Right lobe of liver (tissue), 6 donors: ENCODE measurements around the gene SH2D3A. TPM values are rescaled to one million over a fixed set of nuclear protein-coding genes. Genes with fewer than 3 reads are reported as not detected.

ENCODE experiments used
- ATAC-seq, 4 donors: fragments of 200-7000 bp; cut with Tn5 transposase; one replicate each; pipeline ENCODE4 v1.9.1; 2020; ENCODE audit warnings: mild to moderate bottlenecking in 4 of 4, moderate library complexity in 4 of 4
- DNase-seq, 3 donors: peaks; one replicate each; pipeline ENCODE4 v3.0.0-alpha.2; 2020
- H3K27ac ChIP-seq, 3 donors: fragments of 200-600 bp; one replicate each; pipeline ENCODE4 v1.8.0; 2022
- H3K27me3 ChIP-seq, 2 donors: fragments of 200-600 bp; one replicate each; pipeline ENCODE4 v1.8.0; 2022
- H3K36me3 ChIP-seq, 4 donors: fragments of 200-600 bp; sonication (generic) in 1 of 4; one replicate each; pipeline versions ENCODE4 v1.5.1 to v1.8.0; 2017 to 2022; ENCODE audit warnings: control low read depth in 1 of 4
- H3K4me1 ChIP-seq, 4 donors: fragments of 200-600 bp; sonication (generic) in 1 of 4; one replicate each; pipeline versions ENCODE4 v1.5.1 to v1.8.0; 2017 to 2022; ENCODE audit warnings: control low read depth in 1 of 4
- H3K4me3 ChIP-seq, 3 donors: fragments of 200-600 bp; one replicate each; pipeline ENCODE4 v1.8.0; 2022
- H3K9me3 ChIP-seq, 4 donors: fragments of 200-600 bp; sonication (generic) in 1 of 4; one replicate each; pipeline versions ENCODE4 v1.5.1 to v1.8.0; 2017 to 2022; ENCODE audit warnings: control low read depth in 1 of 4
- CTCF ChIP-seq, 4 donors: fragments of 200-600 bp in 3 of 4; fragments of 450-650 bp in 1 of 4; IDR thresholded peaks; one replicate each; pipeline versions ENCODE4 v1.5.1 to v1.8.0; 2016 to 2022; ENCODE audit warnings: antibody characterized with exemption in 4 of 4, mild to moderate bottlenecking in 2 of 4
- POLR2A ChIP-seq: fragments of 450-650 bp; IDR thresholded peaks from one replicate; pipeline ENCODE4 v1.6.1; 2017; ENCODE audit warnings: antibody characterized with exemption, mild to moderate bottlenecking
- WGBS: methylation state at CpG from one replicate; pipeline ENCODE4 v1.1.6; 2018; ENCODE audit warnings: low coverage, low lambda C conversion rate; ENCODE audit not compliant: insufficient coverage; ENCODE audit errors: missing lambda C conversion rate; 5-methylcytosine and 5-hydroxymethylcytosine counted together
- intact Hi-C, 2 donors: fragments of 100-400 bp; cut with DNase I; formaldehyde crosslinking; loops; one replicate each; pipeline versions ENCODE4 v1.11.2 to v1.14.1; 2022
- total RNA-seq, 6 experiments: library from RNA; depleted of rRNA in 2 of 6; stranded (reverse); fragments of >200 nt in 2 of 6; fragmentation: NEBNext Ultra II Directional in 3 of 6; extraction: Animal tissue kit (Norgen Biotek cat#: 25700) in 3 of 6; gene quantifications; one replicate each; pipeline versions ENCODE4 v1.1.0 to v1.2.4, GENCODE V29; 2016 to 2023
- donor health status: DM: no; HTN: yes; CAD: no.
- donor health status: DM: no; HTN: no; CAD: no.
- donor health status: DM: no; HTN: no; CAD: no.
- donor health status: DM: no; HTN: yes; CAD: no.
- donor health status: DM: no; HTN: yes; CAD: no.

The SH2D3A gene
- total RNA-seq, 6 experiments from 2014 or later: 0.72 to 2.3 (median 1.3) TPM

GRCh38 chr19:6721773-6722172 lies 45.5 kb downstream of the SH2D3A start:
- Histone ChIP-seq H3K9me3 (no peaks in the 10 kb centered on the region), H3K36me3 (peaks cover 0 to 16% (median 9%) of the 10 kb centered on the region in 4 donors), H3K4me1 (peaks cover 0 to 58% (median 14%) of the 10 kb centered on the region in 4 donors), H3K4me3 (peak overlapping the region in 2 of 3 donors; percentile 39 to 95), H3K27ac (peak overlapping the region; percentile 65 to 86 (median 67)), H3K27me3 (no peaks in the 10 kb centered on the region)
- ATAC-seq (no peak), DNase-seq (no peak)
- intact Hi-C loops: no loop called here
- 31% methylated on average over 4 of the region's 5 CpGs for WGBS
- TF ChIP-seq POLR2A (no peak), CTCF (IDR thresholded peaks at IDR 0.05) (no peak)

GRCh38 chr19:6721138-6721474 lies 46.1 kb downstream of the SH2D3A start:
- H3K9me3 ChIP-seq: no peaks in the 10 kb centered on the region
- peak overlapping the region; percentile 65 to 86 (median 70) for H3K27ac ChIP-seq
- peaks cover 0 to 22% (median 13%) of the 10 kb centered on the region in 4 donors for H3K36me3 ChIP-seq
- peaks cover 0 to 54% (median 11%) of the 10 kb centered on the region in 4 donors for H3K4me1 ChIP-seq
- no peaks in the 10 kb centered on the region for H3K27me3 ChIP-seq
- ATAC-seq: no peak
- H3K4me3 ChIP-seq: peak overlapping the region in 2 of 3 donors; percentile 39 to 95
- no peak for DNase-seq
- intact Hi-C loops: no loop called here
- TF ChIP-seq POLR2A: no peak
- TF ChIP-seq CTCF (IDR thresholded peaks at IDR 0.05): no peak

- H3K27ac ChIP-seq: peak within 1 kb of the TSS; percentile 65 to 86 (median 70)
- WGBS: 4% methylated on average over 4 of the region's 4 CpGs
These were observed 46.7 kb downstream of the SH2D3A start, which contains the start of gene C3 for GRCh38 chr19:6720369-6721137. C3 (minus strand) TSS chr19:6720650; CDS start chr19:6720589, 61 bp downstream.

GRCh38 chr19:6719992-6720368 lies 47.3 kb downstream of the SH2D3A start:
- no peak for TF ChIP-seq CTCF (IDR thresholded peaks at IDR 0.05)
- TF ChIP-seq POLR2A: no peak
- ATAC-seq (no peak), DNase-seq (no peak)
- intact Hi-C loops: no loop called here
- H3K36me3 ChIP-seq: peaks cover 0 to 26% (median 15%) of the 10 kb centered on the region in 4 donors
- peak overlapping the region; percentile 78 to 95 (median 93) for H3K4me3 ChIP-seq
- H3K27me3 ChIP-seq: no peaks in the 10 kb centered on the region
- peak overlapping the region; percentile 11 to 86 (median 37) for H3K27ac ChIP-seq
- H3K9me3 ChIP-seq: no peaks in the 10 kb centered on the region
- peaks cover 0 to 45% (median 8%) of the 10 kb centered on the region in 4 donors for H3K4me1 ChIP-seq
- 22% methylated on average over 3 of the region's 3 CpGs for WGBS

More at GRCh38 chr19:6720369-6721137, 46.7 kb downstream of the SH2D3A start, which contains the start of gene C3:
- intact Hi-C loops: no loop called here
- DNase-seq (peak; percentile 81 to 95 (median 89)), ATAC-seq (peak; percentile 27 to 60 (median 58))
- H3K36me3 ChIP-seq: peaks cover 0 to 26% (median 15%) of the 10 kb centered on the region in 4 donors
- no peak for TF ChIP-seq CTCF (IDR thresholded peaks at IDR 0.05)
- peak; percentile 94 for TF ChIP-seq POLR2A
- H3K4me1 ChIP-seq: peaks cover 0 to 48% (median 8%) of the 10 kb centered on the region in 4 donors
- H3K27me3 ChIP-seq: no peaks in the 10 kb centered on the region
- H3K9me3 ChIP-seq: no peaks in the 10 kb centered on the region
- H3K4me3 ChIP-seq: peak within 1 kb of the TSS; percentile 78 to 95 (median 93)
